Spleen (tissue), 13 donors: ENCODE data around the gene SPINDOC. TPM values are rescaled to one million over a fixed set of nuclear protein-coding genes. Genes with fewer than 3 reads are reported as not detected.

Source experiments
- DNase-seq: peaks from one replicate; pipeline ENCODE4 v3.0.0-alpha.2; 2020
- H3K27ac ChIP-seq, 8 donors: fragments of 200-600 bp; sonication (generic) in 7 of 8; 1 replicate in 4 of 8; 2 replicates in 4 of 8; pipeline versions ENCODE4 v1.5.0 to v1.8.0; 2016 to 2021; ENCODE audit warnings: inconsistent platforms in 4 of 8, mild to moderate bottlenecking in 4 of 8, moderate library complexity in 1 of 8
- H3K27me3 ChIP-seq, 7 donors: fragments of 200-600 bp; sonication (generic) in 6 of 7; replicated peaks in 1 of 7; 1 replicate in 4 of 7; 2 replicates in 3 of 7; pipeline versions ENCODE4 v1.5.0 to v1.8.0; 2016 to 2021; ENCODE audit warnings: inconsistent platforms in 3 of 7, mild to moderate bottlenecking in 1 of 7
- H3K36me3 ChIP-seq, 6 donors: fragments of 200-600 bp; sonication (generic) in 5 of 6; 1 replicate in 4 of 6; 2 replicates in 2 of 6; pipeline versions ENCODE4 v1.5.0 to v1.8.0; 2016 to 2021; ENCODE audit warnings: inconsistent platforms in 2 of 6
- H3K4me1 ChIP-seq, 6 donors: fragments of 200-600 bp; sonication (generic) in 5 of 6; 1 replicate in 3 of 6; 2 replicates in 3 of 6; pipeline versions ENCODE4 v1.5.0 to v1.8.0; 2016 to 2021; ENCODE audit warnings: inconsistent platforms in 3 of 6
- H3K4me3 ChIP-seq, 8 donors: fragments of 200-600 bp; sonication (generic) in 7 of 8; 1 replicate in 4 of 8; 2 replicates in 4 of 8; pipeline versions ENCODE4 v1.5.0 to v1.8.0; 2016 to 2021; ENCODE audit warnings: inconsistent platforms in 4 of 8, mild to moderate bottlenecking in 4 of 8, moderate library complexity in 2 of 8
- H3K9me3 ChIP-seq, 8 donors: fragments of 200-600 bp; sonication (generic) in 7 of 8; 1 replicate in 4 of 8; 2 replicates in 4 of 8; pipeline versions ENCODE4 v1.5.0 to v1.8.0; 2016 to 2021; ENCODE audit warnings: inconsistent platforms in 4 of 8
- POLR2A ChIP-seq, 3 donors: fragments of 450-650 bp; IDR thresholded peaks; one replicate each; pipeline ENCODE4 v1.5.1; 2017; ENCODE audit warnings: antibody characterized with exemption in 3 of 3, mild to moderate bottlenecking in 1 of 3
- POLR2AphosphoS5 ChIP-seq, 3 donors: sonication (generic); formaldehyde crosslinking; IDR thresholded peaks; one replicate each; pipeline ENCODE4 v1.5.1; 2017; ENCODE audit warnings: antibody characterized with exemption in 3 of 3
- WGBS, 5 donors: extraction: QIAGEN DNeasy Blood & Tissue Kit in 3 of 5; methylation state at CpG; one replicate each; pipeline versions ENCODE4 v1.1.5 to v1.1.7; 2013 to 2018; 5-methylcytosine and 5-hydroxymethylcytosine counted together
- intact Hi-C: fragments of 100-400 bp; cut with DNase I; formaldehyde crosslinking; loops from one replicate; pipeline ENCODE4 v1.15.0; 2023; ENCODE audit warnings: low total_unique reads
- long read RNA-seq, 2 donors: transcript quantifications; one replicate each; lab custom pipeline, GENCODE V29; 2026
- polyA plus RNA-seq, 3 donors: library from polyadenylated mRNA; stranded (reverse); fragments of 200-250 nt; gene quantifications; one replicate each; pipeline ENCODE4 v1.2.1, GENCODE V29; 2013
- total RNA-seq, 7 donors: library from RNA; depleted of rRNA in 3 of 7; stranded (reverse); fragments of >200 nt in 3 of 7; fragmentation: NEBNext Ultra II Directional in 4 of 7; extraction: Animal tissue kit (Norgen Biotek cat#: 25700) in 4 of 7; gene quantifications; one replicate each; pipeline versions ENCODE4 v1.1.0 to v1.2.1, GENCODE V29; 2016 to 2021
- TF ChIP-seq, protein P1 (sequence below), 11 experiments: fragments of 200-600 bp in 7 of 11; fragments of 450-650 bp in 4 of 11; sonication (generic) in 4 of 11; IDR thresholded peaks in 8 of 11; conservative IDR thresholded peaks in 3 of 11; 1 replicate in 7 of 11; 2 replicates in 4 of 11; pipeline versions ENCODE4 v1.4.0 to v1.8.0; 2016 to 2021; ENCODE audit warnings: antibody characterized with exemption in 11 of 11, inconsistent platforms in 4 of 11, mild to moderate bottlenecking in 1 of 11
- donor health status: healthy with polysubstance abuse.
- donor health status: DM: no; HTN: no; CAD: no; lungs with moderate emphysema.
- donor health status: DM: no; HTN: no; CAD: no.
- donor health status: Bipolar disorder and iron deficiency.
- donor health status: healthy.
- donor health status: DM: no; HTN: no; CAD: no.
- donor health status: DM: yes; HTN: yes; CAD: no.

Gene SPINDOC
- 10 to 100 TPM in 6 of 7 donors, 1 to 10 TPM in 1; 10.0 to 16.8 (median 13.8) TPM for total RNA-seq
- 10 to 100 TPM in 1 of 3 donors, 1 to 10 TPM in 2; 5.1 to 12.9 (median 6.9) TPM for polyA plus RNA-seq
- long read RNA-seq, donor 1, transcript SPINDOC-201 (6 exons, 2,024 nt) = major isoform, 15 of 15 reads
- long read RNA-seq, donor 1, partial matches to known transcripts = 0 of 15 reads
- long read RNA-seq, donor 1, other reads (novel, unspliced or antisense) = 0 of 15 reads
- long read RNA-seq, donor 2, transcript SPINDOC-201 (6 exons, 2,024 nt) = major isoform, 10 of 10 reads
- long read RNA-seq, donor 2, partial matches to known transcripts = 0 of 10 reads
- long read RNA-seq, donor 2, other reads (novel, unspliced or antisense) = 0 of 10 reads

DNA sequence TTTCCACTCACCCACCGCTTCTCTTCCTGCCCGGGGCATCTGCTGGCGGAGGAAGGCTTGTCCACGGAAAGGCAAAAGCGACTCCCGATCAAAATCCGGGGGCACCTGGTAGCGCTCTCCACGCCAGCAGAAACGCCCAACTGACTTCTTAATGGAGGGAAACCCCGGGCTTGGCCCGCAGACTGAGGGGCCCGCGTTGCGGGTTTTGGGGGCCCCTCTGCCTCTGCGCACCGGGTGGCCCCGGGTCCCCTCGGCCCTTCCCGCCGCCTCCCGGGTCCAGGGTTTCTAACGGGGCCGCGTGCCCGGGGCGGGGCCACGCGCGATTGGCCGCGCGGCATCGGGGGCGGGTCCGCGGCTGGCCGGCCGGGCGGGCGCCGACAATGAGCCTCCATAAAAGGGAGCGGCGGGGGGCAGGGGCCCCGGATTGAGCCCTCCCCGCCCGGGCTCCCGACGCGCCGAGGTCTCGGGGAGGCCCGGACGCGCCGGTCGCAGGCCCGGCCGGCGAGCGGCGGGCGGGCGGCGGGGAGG lies at the start of gene SPINDOC:
TSS of gene SPINDOC (plus strand) at position 422 of the 528 bp plus-strand sequence. CDS start 231 bp downstream, outside the sequence.
- Histone ChIP-seq H3K4me3 (peak within 1 kb of the TSS; percentile 87 to 97 (median 91)), H3K27me3 (no peaks in the 10 kb centered on the region), H3K4me1 (peaks cover 15 to 49% (median 30%) of the 10 kb centered on the region in 6 donors), H3K9me3 (no peaks in the 10 kb centered on the region), H3K36me3 (peaks cover 0 to 21% (median 8%) of the 10 kb centered on the region in 6 donors), H3K27ac (peak within 1 kb of the TSS; percentile 27 to 87 (median 79))
- intact Hi-C loops = no loop called here
- no peak for TF ChIP-seq POLR2A (IDR thresholded peaks at IDR 0.05)
- TF ChIP-seq POLR2AphosphoS5 (IDR thresholded peaks at IDR 0.05) = peak; percentile 54 to 77 (median 68)
- TF ChIP-seq, protein P1, sequence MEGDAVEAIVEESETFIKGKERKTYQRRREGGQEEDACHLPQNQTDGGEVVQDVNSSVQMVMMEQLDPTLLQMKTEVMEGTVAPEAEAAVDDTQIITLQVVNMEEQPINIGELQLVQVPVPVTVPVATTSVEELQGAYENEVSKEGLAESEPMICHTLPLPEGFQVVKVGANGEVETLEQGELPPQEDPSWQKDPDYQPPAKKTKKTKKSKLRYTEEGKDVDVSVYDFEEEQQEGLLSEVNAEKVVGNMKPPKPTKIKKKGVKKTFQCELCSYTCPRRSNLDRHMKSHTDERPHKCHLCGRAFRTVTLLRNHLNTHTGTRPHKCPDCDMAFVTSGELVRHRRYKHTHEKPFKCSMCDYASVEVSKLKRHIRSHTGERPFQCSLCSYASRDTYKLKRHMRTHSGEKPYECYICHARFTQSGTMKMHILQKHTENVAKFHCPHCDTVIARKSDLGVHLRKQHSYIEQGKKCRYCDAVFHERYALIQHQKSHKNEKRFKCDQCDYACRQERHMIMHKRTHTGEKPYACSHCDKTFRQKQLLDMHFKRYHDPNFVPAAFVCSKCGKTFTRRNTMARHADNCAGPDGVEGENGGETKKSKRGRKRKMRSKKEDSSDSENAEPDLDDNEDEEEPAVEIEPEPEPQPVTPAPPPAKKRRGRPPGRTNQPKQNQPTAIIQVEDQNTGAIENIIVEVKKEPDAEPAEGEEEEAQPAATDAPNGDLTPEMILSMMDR (IDR thresholded peaks at IDR 0.05 in 8 of 11, conservative IDR thresholded peaks at IDR 0.05 in 3 of 11) = no peak
- 0 to 1% (median 0%) methylated on average over 8 to 65 of the region's 65 CpGs for WGBS, 5 donors
- DNase-seq = peak; percentile 92

DNA sequence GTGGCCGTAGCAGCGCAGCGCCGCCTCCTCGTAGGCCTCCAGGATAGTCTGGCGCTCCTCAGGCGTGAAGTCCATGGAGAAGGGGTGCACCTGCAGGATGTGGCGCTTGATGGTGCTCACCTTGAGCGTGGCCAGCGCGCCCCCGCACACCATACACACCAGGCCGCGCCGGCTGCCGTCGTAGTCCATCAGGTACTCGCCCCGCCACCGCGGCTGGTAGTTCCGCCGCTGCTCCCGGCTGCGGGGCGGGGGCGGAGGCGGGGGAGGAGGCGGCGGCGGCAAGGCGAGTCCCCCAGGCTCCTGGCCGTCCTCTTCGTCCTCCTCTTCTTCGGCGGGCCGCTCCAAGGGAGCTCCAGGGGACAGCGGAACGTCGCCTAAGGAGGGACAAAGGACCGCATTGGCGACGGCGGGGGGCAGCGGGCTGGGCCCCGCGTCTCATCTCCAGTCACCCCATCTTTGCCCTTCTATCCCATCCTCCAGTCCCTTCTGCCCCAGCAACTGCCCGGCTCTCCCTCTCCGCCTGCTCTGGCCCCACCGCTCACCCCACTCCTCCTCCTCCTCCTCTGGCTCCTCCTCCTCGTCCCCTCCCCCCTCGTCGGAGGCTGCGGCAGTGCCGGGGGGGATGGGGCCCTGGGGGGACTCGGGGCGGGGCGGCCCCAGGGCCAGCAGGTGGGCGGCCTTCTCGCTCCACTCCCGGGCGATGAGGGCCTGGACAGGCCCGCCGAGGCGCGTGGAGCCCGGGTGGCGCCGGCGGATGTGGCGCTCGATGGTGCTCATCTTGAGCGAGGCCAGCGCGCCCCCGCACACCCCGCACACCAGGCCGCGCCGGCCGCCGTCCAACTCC lies 49.5 kb upstream of the SPINDOC start:
- Histone ChIP-seq H3K4me1 (peaks cover 0 to 37% (median 13%) of the 10 kb centered on the region in 6 donors), H3K27me3 (peaks cover 0 to 1% (median under 1%) of the 10 kb centered on the region in 7 donors), H3K4me3 (peak overlapping the region in 5 of 8 donors; percentile 9 to 40 (median 15)), H3K36me3 (peaks cover 0 to 47% (median 5%) of the 10 kb centered on the region in 6 donors), H3K9me3 (no peaks in the 10 kb centered on the region), H3K27ac (peak overlapping the region in 5 of 8 donors; percentile 1 to 33 (median 22))
- TF ChIP-seq, protein P1 (IDR thresholded peaks at IDR 0.05 in 8 of 11, conservative IDR thresholded peaks at IDR 0.05 in 3 of 11) = no peak
- TF ChIP-seq POLR2AphosphoS5 (IDR thresholded peaks at IDR 0.05) = peak in 1 of 3 donors; percentile 5
- DNase-seq = no peak
- WGBS, 5 donors = 74 to 91% (median 76%) methylated on average over 30 to 82 of the region's 82 CpGs
- intact Hi-C loops = no loop called here

DNA sequence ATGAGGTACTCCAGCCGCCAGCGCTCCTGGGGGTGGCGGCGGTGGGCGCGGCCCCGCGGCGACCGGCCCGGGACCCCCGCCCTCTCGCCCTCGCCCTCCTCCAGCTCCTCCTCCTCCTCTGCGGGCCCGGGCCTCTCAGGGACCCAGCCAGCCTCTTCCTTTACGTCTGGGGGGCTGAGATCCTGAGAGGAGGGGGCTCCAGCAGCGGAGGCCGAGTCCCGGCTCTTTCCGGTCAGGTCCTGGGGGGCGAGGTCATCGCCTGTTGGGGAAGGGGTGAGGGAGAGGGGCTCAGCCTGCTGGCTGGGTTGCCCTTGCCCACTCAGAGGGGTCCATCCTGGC lies 48.9 kb upstream of the SPINDOC start:
- TF ChIP-seq, protein P1 (IDR thresholded peaks at IDR 0.05 in 8 of 11, conservative IDR thresholded peaks at IDR 0.05 in 3 of 11) = no peak
- TF ChIP-seq POLR2AphosphoS5 (IDR thresholded peaks at IDR 0.05) = no peak
- TF ChIP-seq POLR2A (IDR thresholded peaks at IDR 0.05) = no peak
- WGBS, 5 donors = 81 to 98% (median 89%) methylated on average over 6 to 23 of the region's 23 CpGs

More for the DNA sequence above, 48.9 kb upstream of the SPINDOC start:
- Histone ChIP-seq H3K4me3 (no peak overlapping the region), H3K36me3 (peaks cover 0 to 41% (median 3%) of the 10 kb centered on the region in 6 donors), H3K4me1 (peaks cover under 1 to 42% (median 16%) of the 10 kb centered on the region in 6 donors), H3K27ac (peak overlapping the region in 3 of 8 donors; percentile 22 to 33 (median 31)), H3K27me3 (peaks cover 0 to 7% (median 6%) of the 10 kb centered on the region in 7 donors), H3K9me3 (no peaks in the 10 kb centered on the region)
- DNase-seq = no peak
- intact Hi-C loops = no loop called here
